Neuron (in vitro differentiated cells): ENCODE results near the gene REV3L.
A peak's percentile ranks its signal among the peaks of the same experiment; 100 is the strongest.

Experiments used
- H2AFZ ChIP-seq: one replicate; pipeline ENCODE4 v1.6.1; 2013; ENCODE audit warnings: low read depth, mild to moderate bottlenecking, inconsistent platforms, low read length, moderate library complexity
- H3K27me3 ChIP-seq: one replicate; pipeline ENCODE4 v1.6.1; 2013; ENCODE audit warnings: low read length; ENCODE audit not compliant: insufficient read depth
- H3K36me3 ChIP-seq: one replicate; pipeline ENCODE4 v1.6.1; 2013; ENCODE audit warnings: low read length; ENCODE audit not compliant: insufficient read depth
- H3K4me1 ChIP-seq: one replicate; pipeline ENCODE4 v1.6.1; 2013; ENCODE audit warnings: low read length; ENCODE audit not compliant: insufficient read depth
- H3K4me3 ChIP-seq: 2 replicates; pipeline ENCODE4 v1.5.1; 2013; ENCODE audit warnings: mild to moderate bottlenecking, low read length, moderate library complexity
- H3K9me3 ChIP-seq: one replicate; pipeline ENCODE4 v1.6.1; 2013; ENCODE audit warnings: low read length

REV3L gene

DNA sequence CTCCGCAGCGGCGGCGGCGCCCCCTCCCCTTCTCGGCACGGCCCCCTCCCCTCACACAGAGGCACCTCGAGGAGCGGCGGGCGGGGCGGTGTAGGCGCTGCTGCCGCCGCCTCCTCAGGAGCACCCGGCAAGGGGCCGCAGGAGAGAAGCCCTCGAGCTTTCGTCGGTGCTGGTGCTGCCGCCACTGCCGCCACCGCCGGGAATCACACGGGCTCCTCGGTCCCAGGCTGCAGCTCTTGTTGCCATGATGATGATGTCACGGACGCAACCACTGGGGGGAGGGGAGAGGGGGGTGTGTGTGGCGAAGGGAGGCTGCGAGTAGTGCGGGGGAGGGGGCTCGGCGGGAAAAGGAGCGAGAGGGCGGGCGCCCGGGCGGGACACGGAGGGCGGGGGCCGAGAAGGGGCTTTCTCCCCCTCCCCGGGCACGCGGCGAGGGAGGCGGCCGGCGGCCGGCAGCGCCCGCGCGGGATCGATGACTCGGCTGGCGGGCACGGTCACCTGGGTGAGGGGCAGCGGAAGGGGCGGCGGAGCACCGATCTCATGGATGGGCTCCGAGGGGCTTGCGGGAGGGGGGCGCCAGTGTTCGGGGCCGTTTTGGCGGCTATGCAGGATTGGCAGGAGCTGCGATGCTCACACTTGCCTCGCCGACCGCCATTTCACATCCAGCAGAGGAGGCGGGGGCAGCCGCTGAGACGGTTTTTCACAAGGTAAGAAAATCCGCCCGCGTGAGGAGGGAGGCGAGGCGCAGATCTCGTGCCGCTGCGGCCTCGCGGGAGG is at the start of gene REV3L:
TSS of gene REV3L (minus strand) at position 260 of the 777 bp plus-strand sequence. CDS start 330 bp downstream, outside the sequence.
- H3K36me3 ChIP-seq = peaks cover 13% of the 10 kb centered on the region
- H3K4me3 ChIP-seq = peak within 1 kb of the TSS; percentile 88
- H3K27me3 ChIP-seq = no peaks in the 10 kb centered on the region
- peak within 1 kb of the TSS; percentile 88 for H2AFZ ChIP-seq
- H3K4me1 ChIP-seq = peaks cover 46% of the 10 kb centered on the region
- H3K9me3 ChIP-seq = peaks cover 7% of the 10 kb centered on the region

DNA sequence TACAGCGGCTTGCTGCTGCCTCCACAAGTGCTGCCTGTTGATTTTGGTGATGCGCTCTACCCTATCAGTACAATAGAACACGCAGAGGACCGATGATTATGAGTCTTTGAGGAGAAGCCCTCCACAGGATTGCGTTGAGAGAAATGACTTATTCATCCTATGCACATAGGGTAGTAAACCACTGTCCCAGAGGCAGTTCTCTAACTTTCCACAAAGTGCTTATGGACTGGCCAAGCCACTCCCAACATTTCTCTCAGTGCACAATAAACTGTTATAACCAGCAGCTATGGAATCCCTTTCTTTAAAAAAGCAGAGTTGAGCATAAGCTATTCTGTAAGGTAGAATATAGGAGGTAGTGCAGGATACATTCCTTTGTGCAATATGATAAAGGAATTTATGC is 48.2 kb upstream of the REV3L start:
- Histone ChIP-seq H3K9me3 (peaks cover 2% of the 10 kb centered on the region), H3K27me3 (no peaks in the 10 kb centered on the region), H3K36me3 (no peaks in the 10 kb centered on the region), H3K4me1 (peaks cover 4% of the 10 kb centered on the region), H2AFZ (no peak overlapping the region), H3K4me3 (no peak overlapping the region)

- Histone ChIP-seq H2AFZ (no peak overlapping the region), H3K4me3 (no peak overlapping the region), H3K27me3 (no peaks in the 10 kb centered on the region), H3K9me3 (peaks cover 2% of the 10 kb centered on the region), H3K36me3 (no peaks in the 10 kb centered on the region), H3K4me1 (peaks cover 4% of the 10 kb centered on the region)
These were observed 47.6 kb upstream of the REV3L start for GRCh38 chr6:111530667-111531066.

- Histone ChIP-seq H2AFZ (no peak overlapping the region), H3K27me3 (no peaks in the 10 kb centered on the region), H3K36me3 (no peaks in the 10 kb centered on the region), H3K4me3 (no peak overlapping the region), H3K9me3 (peaks cover 2% of the 10 kb centered on the region), H3K4me1 (peaks cover 4% of the 10 kb centered on the region)
These were observed 47.2 kb upstream of the REV3L start for GRCh38 chr6:111530218-111530617.

- peaks cover 15% of the 10 kb centered on the region for H3K4me1 ChIP-seq
- H2AFZ ChIP-seq = no peak overlapping the region
- H3K9me3 ChIP-seq = peaks cover 2% of the 10 kb centered on the region
- no peaks in the 10 kb centered on the region for H3K27me3 ChIP-seq
- H3K36me3 ChIP-seq = no peaks in the 10 kb centered on the region
- no peak overlapping the region for H3K4me3 ChIP-seq
These were observed 44.3 kb upstream of the REV3L start for GRCh38 chr6:111527367-111527766.

DNA sequence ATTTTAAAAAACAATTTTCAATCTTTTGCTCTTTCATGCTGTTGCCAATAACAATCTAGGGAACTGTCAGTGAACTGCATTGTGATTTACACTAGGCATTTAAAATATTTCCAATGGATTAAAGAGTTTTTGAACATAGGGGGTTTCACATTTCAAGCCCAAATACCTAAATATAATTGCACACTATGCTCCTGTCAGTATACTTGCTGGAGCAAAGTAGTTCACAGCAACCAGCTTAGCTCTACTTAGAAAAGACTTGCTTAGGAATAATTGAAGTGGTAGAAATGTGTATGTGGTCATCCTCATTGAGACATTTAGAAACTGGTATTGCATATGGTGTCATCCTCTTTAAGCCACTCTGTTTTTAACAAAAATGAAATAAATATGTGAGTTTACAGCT is 41.7 kb upstream of the REV3L start:
- no peaks in the 10 kb centered on the region for H3K36me3 ChIP-seq
- no peak overlapping the region for H2AFZ ChIP-seq
- no peak overlapping the region for H3K4me3 ChIP-seq
- H3K27me3 ChIP-seq = no peaks in the 10 kb centered on the region
- peaks cover under 1% of the 10 kb centered on the region for H3K9me3 ChIP-seq
- H3K4me1 ChIP-seq = peaks cover 11% of the 10 kb centered on the region

DNA sequence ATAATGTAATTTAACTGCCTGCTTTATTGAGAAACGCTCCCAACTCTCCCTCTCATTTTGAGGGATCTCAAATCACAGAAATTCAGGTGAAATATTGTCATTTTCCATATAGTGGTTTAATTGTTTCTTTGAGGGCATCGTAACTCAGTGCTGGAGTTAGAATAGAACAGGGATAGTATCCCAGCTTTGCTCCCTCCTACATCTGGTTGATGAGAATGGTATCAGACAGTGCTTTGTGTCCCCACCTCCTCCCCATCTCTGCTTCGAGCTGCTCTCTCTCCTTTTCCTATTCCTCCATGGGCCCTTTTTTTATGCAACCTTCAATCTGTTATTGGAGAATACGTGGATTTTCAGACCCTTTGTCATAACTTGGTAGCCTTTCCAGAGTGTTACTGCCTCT is 41.2 kb upstream of the REV3L start:
- Histone ChIP-seq H2AFZ (no peak overlapping the region), H3K4me1 (peaks cover 11% of the 10 kb centered on the region), H3K9me3 (no peaks in the 10 kb centered on the region), H3K36me3 (no peaks in the 10 kb centered on the region), H3K4me3 (no peak overlapping the region), H3K27me3 (no peaks in the 10 kb centered on the region)

- Histone ChIP-seq H3K9me3 (no peaks in the 10 kb centered on the region), H3K27me3 (no peaks in the 10 kb centered on the region), H3K4me3 (no peak overlapping the region), H3K36me3 (no peaks in the 10 kb centered on the region), H2AFZ (no peak overlapping the region), H3K4me1 (peaks cover 11% of the 10 kb centered on the region)
These were observed 40.6 kb upstream of the REV3L start for GRCh38 chr6:111523484-111524167.

GRCh38 chr6:111522393-111523020 is 39.5 kb upstream of the REV3L start:
- Histone ChIP-seq H3K36me3 (no peaks in the 10 kb centered on the region), H3K9me3 (no peaks in the 10 kb centered on the region), H3K4me1 (peaks cover 11% of the 10 kb centered on the region), H3K4me3 (no peak overlapping the region), H3K27me3 (no peaks in the 10 kb centered on the region), H2AFZ (no peak overlapping the region)

DNA sequence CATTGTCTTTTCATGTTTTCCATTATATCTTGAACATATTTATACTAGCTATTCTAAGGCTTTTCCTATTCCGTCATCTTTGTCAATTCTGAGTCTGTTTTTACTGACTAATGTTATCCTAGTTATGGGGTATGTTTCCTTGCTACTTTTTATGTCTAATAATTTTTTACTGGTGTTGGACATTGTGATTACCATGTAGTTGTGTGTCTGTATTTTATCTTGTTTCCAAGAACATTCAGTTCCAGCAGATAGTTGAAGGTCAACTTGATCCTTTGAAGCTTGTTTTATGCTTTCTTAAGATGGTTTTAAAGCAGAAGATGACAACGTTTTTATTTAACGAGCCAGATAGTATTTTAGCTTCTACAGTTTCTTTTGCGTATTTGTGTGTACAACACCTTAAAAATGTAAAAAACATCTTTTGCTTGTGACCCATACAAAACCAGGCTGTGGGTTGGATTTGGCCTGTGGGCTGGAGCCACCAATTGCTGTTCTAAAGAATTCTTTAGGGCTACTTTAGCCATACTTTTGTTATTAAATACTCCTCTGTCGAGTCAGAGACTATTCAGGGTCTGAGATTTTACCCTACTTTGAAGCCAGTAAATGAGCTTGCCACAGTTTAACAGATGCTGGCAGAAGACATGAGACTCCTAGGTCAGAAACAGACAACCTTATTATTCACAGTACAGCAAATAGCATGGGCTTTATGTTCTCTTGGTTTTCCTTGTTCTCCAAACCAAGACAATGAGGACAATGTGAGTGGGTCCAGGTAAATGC is 38.7 kb upstream of the REV3L start:
- Histone ChIP-seq H3K27me3 (no peaks in the 10 kb centered on the region), H2AFZ (no peak overlapping the region), H3K4me3 (no peak overlapping the region), H3K36me3 (no peaks in the 10 kb centered on the region), H3K4me1 (peaks cover 11% of the 10 kb centered on the region), H3K9me3 (no peaks in the 10 kb centered on the region)

DNA sequence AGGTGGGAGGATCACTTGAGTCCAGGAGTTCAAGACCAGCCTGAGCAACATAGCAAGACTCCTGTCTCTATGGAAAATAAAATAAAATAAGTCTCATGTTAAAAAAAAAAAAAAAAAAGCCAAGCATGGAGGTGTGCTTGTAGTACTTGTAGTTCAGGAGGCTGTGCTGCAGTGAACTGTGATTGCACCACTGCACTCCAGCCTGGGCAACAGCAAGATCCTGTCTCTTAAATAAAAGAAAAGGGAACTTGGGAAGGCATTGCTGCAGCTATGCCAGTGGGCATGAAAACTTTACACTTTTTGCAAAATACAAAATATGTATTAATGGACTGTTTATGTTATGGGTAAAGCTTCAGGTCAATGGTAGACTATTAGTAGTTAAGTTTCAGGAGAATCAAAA is 37.5 kb upstream of the REV3L start:
- Histone ChIP-seq H3K27me3 (no peaks in the 10 kb centered on the region), H3K36me3 (no peaks in the 10 kb centered on the region), H3K4me1 (peaks cover 11% of the 10 kb centered on the region), H3K9me3 (no peaks in the 10 kb centered on the region), H2AFZ (no peak overlapping the region), H3K4me3 (no peak overlapping the region)

- Histone ChIP-seq H2AFZ (no peak overlapping the region), H3K27me3 (no peaks in the 10 kb centered on the region), H3K36me3 (peaks cover 2% of the 10 kb centered on the region), H3K9me3 (no peaks in the 10 kb centered on the region), H3K4me3 (no peak overlapping the region), H3K4me1 (no peaks in the 10 kb centered on the region)
These were observed 34.9 kb upstream of the REV3L start for GRCh38 chr6:111517965-111518364.

GRCh38 chr6:111515259-111515658 is 32.2 kb upstream of the REV3L start:
- H3K27me3 ChIP-seq = no peaks in the 10 kb centered on the region
- H2AFZ ChIP-seq = no peak overlapping the region
- peaks cover 4% of the 10 kb centered on the region for H3K36me3 ChIP-seq
- no peak overlapping the region for H3K4me3 ChIP-seq
- H3K4me1 ChIP-seq = no peaks in the 10 kb centered on the region
- no peaks in the 10 kb centered on the region for H3K9me3 ChIP-seq
